ENCODE data around the gene CILP2. TPM values are rescaled to one million over a fixed set of nuclear protein-coding genes. Genes with fewer than 3 reads are reported as not detected.

The CILP2 gene
- total and polyA plus RNA-seq, 9 of the 15 experiments (the other 6 are each of a cell fraction or from before 2014, with no cell fraction given): 0.04 to 0.35 (median 0.05) TPM; not detected in 2

DNA sequence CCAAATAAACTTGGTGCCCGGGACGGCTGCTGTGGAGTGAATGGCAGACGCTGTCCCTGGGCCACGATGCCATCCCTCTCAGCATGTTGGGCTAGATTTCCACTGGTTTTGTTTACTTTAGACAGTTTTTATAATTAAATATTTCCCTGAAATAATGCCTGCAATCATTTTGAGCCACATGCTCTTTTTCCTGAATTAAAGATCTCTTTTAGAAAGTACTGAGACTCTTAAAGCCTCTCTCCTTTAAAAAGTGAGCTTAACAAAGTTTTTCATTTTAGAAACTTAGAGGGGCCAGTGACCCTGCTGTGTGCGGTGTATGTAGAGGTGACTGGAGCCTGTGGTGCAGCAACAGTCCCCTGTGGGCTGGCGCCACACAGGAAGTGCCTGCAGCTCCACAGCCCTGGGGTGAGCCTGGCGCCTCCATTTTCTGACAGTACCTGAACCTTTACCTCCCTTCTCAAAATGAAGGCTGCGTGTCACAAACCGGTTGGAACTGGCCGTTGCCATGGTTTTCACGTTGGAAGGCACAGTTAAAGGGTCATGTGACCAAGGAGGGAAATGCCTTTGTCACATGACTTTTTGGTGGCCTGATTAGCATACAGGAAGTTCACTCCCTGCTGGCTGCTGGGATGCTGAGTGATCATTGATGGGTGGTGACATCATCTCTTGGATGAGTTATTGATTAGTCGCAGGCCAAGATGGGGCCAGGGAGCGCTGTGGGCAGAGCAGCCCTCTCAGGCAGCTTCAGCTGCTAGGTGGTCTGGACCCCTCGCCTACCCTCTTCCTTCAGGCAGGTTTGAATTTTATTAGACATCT lies 49.0 kb upstream of the CILP2 start (continued):
- peak in 1 of 2 experiments; percentile 75; a peak in 2 of 4 replicates for TF ChIP-seq HDAC1 (IDR thresholded peaks at IDR 0.05)
- TF ChIP-seq ZNF444 (CRISPR knock-in tag; IDR thresholded peaks at IDR 0.05): no peak
- no peak for TF ChIP-seq ZNF263 (CRISPR knock-in tag; IDR thresholded peaks at IDR 0.05; ENCODE audit: borderline replicate concordance)
- TF ChIP-seq DIDO1 (tag; IDR thresholded peaks at IDR 0.05; ENCODE audit: low read depth): no peak
- TF ChIP-seq ZNF79 (CRISPR knock-in tag; IDR thresholded peaks at IDR 0.05; ENCODE audit: low read depth): no peak
- TF ChIP-seq NKRF (IDR thresholded peaks at IDR 0.05; ENCODE audit: borderline replicate concordance): 0 out of 2 replicates have a peak, but pooled peaks have one; percentile 25
- TF ChIP-seq HIVEP1 (CRISPR knock-in tag; IDR thresholded peaks at IDR 0.05): peak; percentile 60; the same call in 1 of the 2 replicates
- TF ChIP-seq NCOA2 (IDR thresholded peaks at IDR 0.05; ENCODE audit: partially characterized antibody in 2 of 2): no peak
- no peak for TF ChIP-seq IFI16 (CRISPR knock-in tag; IDR thresholded peaks at IDR 0.05)
- TF ChIP-seq, protein P1, sequence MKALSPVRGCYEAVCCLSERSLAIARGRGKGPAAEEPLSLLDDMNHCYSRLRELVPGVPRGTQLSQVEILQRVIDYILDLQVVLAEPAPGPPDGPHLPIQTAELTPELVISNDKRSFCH (CRISPR knock-in tag; IDR thresholded peaks at IDR 0.05): no peak
- TF ChIP-seq, protein P1 (tag; IDR thresholded peaks at IDR 0.05): no peak
- TF ChIP-seq BRF2 (IDR thresholded peaks at IDR 0.05; ENCODE audit: borderline replicate concordance, insufficient read depth, insufficient read length): no peak
- no peak for TF ChIP-seq SMARCC2 (IDR thresholded peaks at IDR 0.05; ENCODE audit: low read depth)
- no peak for TF ChIP-seq ZNF780A (CRISPR knock-in tag; IDR thresholded peaks at IDR 0.05)
- no peak for TF ChIP-seq HMG20B (CRISPR knock-in tag; IDR thresholded peaks at IDR 0.05)
- TF ChIP-seq ZBTB33 (CRISPR knock-in tag; IDR thresholded peaks at IDR 0.05): peak; percentile 49; the same call in 1 of the 2 replicates
- no peak; the same call in 1 of the 2 replicates for TF ChIP-seq THRB (CRISPR knock-in tag; conservative IDR thresholded peaks at IDR 0.05)
- no peak for TF ChIP-seq ZNF239 (CRISPR knock-in tag; IDR thresholded peaks at IDR 0.05)
- no peak for TF ChIP-seq ZNF212 (CRISPR knock-in tag; IDR thresholded peaks at IDR 0.05)
- TF ChIP-seq KDM1A (IDR thresholded peaks at IDR 0.05): no peak; a peak in 1 of 4 replicates
- TF ChIP-seq LARP7 (IDR thresholded peaks at IDR 0.05): no peak
- no peak for TF ChIP-seq SAFB (IDR thresholded peaks at IDR 0.05; ENCODE audit: borderline replicate concordance, low read depth, low read length)

All from K562 (cell line).